Vagina (tissue), 2 donors: ENCODE data around the gene MGAT5B.

ENCODE experiments used
- POLR2A ChIP-seq, 2 donors: fragments of 450-650 bp; IDR thresholded peaks; one replicate each; pipeline ENCODE4 v1.6.1; 2017; ENCODE audit warnings: antibody characterized with exemption in 2 of 2, mild to moderate bottlenecking in 2 of 2, moderate library complexity in 2 of 2
- TF ChIP-seq, protein P1 (sequence below), 3 experiments: fragments of 450-650 bp in 2 of 3; fragments of 200-600 bp in 1 of 3; sonication (generic) in 1 of 3; IDR thresholded peaks; one replicate each; pipeline ENCODE4 v1.5.1; 2017 to 2019; ENCODE audit warnings: antibody characterized with exemption in 3 of 3, mild to moderate bottlenecking in 2 of 3, moderate library complexity in 2 of 3

GRCh38 chr17:76967762-76968161, 99.6 kb downstream of the MGAT5B start:
- TF ChIP-seq, protein P1, sequence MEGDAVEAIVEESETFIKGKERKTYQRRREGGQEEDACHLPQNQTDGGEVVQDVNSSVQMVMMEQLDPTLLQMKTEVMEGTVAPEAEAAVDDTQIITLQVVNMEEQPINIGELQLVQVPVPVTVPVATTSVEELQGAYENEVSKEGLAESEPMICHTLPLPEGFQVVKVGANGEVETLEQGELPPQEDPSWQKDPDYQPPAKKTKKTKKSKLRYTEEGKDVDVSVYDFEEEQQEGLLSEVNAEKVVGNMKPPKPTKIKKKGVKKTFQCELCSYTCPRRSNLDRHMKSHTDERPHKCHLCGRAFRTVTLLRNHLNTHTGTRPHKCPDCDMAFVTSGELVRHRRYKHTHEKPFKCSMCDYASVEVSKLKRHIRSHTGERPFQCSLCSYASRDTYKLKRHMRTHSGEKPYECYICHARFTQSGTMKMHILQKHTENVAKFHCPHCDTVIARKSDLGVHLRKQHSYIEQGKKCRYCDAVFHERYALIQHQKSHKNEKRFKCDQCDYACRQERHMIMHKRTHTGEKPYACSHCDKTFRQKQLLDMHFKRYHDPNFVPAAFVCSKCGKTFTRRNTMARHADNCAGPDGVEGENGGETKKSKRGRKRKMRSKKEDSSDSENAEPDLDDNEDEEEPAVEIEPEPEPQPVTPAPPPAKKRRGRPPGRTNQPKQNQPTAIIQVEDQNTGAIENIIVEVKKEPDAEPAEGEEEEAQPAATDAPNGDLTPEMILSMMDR (IDR thresholded peaks at IDR 0.05) = no peak
- TF ChIP-seq POLR2A (IDR thresholded peaks at IDR 0.05) = no peak
